GM19351 (cell line): ENCODE data around the gene HMGCLL1.

Experiments
- ATAC-seq: cut with Tn5 transposase; IDR thresholded peaks from one replicate; pipeline ENCODE4 v1.9.1; 2021; ENCODE audit warnings: mild to moderate bottlenecking, moderate library complexity; ENCODE audit not compliant: unreplicated experiment

Gene HMGCLL1

DNA sequence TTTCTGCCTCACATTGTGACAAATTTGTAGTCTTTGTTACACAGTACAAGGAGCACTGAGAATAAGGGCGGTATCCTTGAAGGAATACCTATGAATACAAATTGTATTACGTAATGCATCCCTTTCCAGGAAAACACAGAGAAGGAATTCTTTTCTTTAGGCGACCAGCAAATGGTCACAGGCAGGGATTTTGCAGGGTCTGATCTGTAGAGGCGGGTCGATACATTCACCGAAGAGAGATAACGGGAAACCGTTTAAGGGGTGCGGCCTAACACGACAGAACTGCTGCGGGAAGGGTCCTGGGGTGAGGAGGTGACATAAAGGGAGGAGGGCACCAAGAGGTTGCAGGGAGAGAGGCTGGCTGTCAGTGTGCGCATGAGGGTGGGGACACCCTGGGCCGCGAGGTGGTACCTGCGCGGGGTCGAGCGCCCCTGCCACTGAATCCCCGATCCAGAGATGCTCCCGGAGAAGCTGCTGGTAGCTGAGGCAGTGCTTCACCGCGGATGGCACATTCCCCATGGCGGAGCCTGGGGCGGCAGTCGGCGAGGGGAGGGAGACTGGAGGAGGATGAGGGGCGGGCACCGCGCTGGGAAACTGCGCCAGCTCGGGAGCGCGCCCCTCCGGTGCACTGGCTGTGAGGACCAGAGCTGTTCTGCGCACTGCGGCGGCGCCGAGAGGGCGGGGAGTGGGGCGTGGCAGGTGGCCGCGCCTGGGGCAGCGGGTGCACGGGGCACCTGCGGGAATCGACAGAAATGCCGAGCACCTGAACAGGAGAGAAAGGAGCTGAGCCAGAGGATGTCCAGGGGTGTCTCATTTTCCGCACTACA, at the start of gene HMGCLL1:
Gene HMGCLL1 (minus strand): TSS at position 656 of the 827 bp plus-strand sequence. CDS start 137 bp downstream, at position 519.
- ATAC-seq = no peak

DNA sequence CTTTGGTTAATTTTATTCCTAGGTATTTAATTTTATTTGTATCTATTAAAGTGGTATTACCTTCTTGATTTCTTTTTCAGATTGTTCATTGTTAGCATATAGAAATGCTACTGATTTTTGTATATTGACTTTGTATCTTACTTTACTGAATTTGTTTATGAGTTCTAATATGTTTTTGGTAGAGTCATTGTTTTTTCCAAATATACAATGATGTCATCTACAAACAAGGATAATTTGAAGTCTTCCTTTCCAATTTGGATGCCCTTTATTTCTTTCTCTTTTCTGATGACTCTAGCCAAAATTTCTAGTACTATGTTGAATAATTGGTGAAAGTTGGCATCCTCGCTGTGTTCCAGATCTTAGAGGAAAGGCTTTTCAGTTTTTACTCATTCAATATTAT, 43.0 kb upstream of the HMGCLL1 start:
- ATAC-seq = no peak

- ATAC-seq = no peak
Observed at GRCh38 chr6:55621244-55621643, 42.3 kb upstream of the HMGCLL1 start.

GRCh38 chr6:55617272-55617671, 38.3 kb upstream of the HMGCLL1 start:
- peak; percentile 81 for ATAC-seq

- ATAC-seq = no peak
Observed at GRCh38 chr6:55604021-55604420, 25.0 kb upstream of the HMGCLL1 start.

- no peak for ATAC-seq
Observed at GRCh38 chr6:55601120-55601519, 22.1 kb upstream of the HMGCLL1 start.

DNA sequence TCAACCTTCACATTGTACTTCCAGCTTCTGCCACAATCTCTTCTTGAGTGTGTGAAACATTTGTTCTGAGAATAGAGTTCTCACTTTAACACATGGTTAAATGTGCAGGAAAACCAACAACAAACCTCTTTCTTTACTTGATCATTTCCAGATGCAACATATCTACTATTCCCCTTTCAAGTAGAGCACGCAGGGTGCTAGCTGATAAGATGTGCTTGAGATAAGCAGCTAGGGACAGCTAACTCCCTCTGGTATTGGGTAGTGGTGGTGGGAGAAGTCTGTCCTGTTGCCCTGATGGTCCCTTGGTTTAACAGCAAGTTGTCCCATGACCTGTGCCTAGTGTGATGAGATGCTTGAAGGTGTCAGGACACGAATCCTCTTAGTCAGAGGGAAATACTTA, 15.4 kb upstream of the HMGCLL1 start:
- ATAC-seq = no peak

GRCh38 chr6:55584654-55585354, 5.8 kb upstream of the HMGCLL1 start:
- ATAC-seq = no peak

GRCh38 chr6:55576811-55577210, 2.2 kb downstream of the HMGCLL1 start:
- no peak for ATAC-seq

DNA sequence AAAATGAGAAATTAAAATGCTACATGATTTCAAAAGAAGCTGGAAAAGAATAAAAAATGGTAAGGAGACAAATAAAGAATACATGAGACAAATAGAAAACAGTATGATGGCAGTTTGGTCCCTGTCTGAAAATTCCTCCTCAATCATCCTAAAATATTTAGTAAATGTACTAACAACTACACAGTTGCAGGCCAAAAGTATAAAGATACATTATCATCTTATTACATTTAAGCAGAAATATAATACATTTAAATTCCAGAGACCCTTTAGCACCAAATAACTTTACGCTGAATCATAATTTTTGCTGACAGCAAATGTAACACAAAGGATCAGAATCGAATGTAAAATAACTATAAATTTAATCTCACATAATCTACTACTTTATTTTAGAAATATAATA, 4.4 kb downstream of the HMGCLL1 start:
- no peak for ATAC-seq

- no peak for ATAC-seq
Observed at GRCh38 chr6:55569638-55570037, 9.4 kb downstream of the HMGCLL1 start.

DNA sequence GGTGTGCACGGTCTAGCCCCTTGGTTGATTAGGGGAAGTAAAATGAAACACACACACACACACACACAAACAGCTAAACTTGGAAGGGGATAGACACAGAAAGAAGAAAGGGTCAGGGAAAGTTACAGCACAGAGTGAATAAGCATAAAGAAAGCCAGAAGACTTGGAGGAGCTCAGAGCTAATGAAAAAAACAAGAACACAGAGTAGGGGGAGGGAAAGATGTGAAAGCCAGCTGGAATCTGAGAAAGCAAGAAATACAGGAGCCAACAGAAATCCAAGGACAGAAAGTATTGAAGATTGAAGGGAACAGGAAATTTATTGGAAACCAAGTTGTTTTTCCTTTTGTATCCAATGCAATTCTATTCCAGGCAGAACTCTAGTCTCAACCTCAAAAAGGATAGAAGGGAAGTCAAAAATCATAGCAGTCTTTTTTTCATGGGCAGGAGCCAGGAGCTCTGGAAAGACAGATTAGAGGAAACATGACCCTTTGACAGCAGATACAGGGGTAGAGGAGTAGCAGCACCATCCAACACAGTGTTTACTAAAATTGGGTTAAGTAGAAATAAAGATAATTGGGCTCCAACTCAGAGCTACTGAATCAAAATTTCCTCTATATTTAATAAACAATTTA, 10.1 kb downstream of the HMGCLL1 start:
- no peak for ATAC-seq

DNA sequence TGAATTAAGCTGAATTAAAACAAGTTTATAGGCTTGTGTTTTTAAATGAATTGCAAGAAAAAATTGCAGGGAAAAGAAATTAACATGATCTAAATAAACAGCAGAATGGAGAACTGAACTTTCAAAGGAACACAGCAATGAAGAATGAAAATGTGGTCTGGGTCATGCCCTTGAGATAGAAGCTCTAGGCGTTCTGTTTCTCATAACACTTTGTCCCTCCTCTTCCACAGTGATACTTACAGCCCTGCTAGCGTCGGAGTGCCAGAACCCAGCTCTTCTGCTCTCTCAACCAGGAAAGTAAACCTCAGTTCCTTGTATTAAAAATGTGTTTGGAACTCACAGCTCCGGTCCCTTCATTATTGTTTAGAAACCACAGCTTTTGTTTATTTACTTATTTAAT, 11.4 kb downstream of the HMGCLL1 start:
- no peak for ATAC-seq

GRCh38 chr6:55566036-55566710, 12.8 kb downstream of the HMGCLL1 start:
- no peak for ATAC-seq

DNA sequence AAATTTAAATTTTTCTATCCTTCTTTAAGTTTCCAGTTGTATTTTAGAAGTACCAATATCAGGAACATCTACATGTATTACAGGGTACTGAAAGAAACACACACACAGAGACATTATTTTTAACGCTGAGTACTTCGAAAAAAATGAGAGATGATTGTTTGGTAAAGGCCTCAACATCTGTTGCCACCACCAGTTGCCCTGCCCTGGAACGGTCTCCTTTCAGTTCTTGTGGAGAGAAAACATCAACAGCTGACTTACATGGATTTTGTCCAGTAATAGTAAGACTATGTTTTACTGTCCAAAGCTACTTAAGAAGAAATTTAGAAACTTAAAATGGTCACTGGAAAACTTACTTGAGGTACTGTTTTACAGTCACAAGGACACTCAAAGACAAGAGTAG, 16.7 kb downstream of the HMGCLL1 start:
- ATAC-seq = no peak

DNA sequence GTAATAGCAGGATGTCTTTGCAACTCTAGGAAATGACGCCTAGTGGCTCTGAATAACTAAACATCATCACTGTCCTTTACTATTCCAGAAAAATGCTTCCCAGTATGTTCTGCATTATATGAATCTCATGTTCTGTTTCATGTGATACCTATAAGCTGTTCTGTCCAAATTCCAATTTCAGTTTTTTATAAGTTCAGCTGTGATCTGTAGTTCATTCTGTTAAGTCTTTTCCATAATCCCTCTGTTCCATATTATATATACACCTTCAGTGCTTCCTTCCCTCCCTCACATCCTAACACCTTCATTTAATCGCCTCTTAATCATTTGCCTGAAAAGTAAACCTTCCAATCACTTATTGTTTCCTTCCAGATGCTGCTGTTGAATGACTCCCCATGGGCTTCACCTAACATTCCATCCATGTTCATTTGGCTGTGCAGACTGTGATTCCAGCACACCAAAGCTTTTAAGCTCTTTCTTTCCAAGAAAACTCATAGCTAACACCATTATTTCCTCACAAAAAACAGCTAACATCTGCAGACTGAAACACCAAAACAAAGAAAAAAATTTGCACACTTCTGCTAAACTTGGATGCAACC, 18.6 kb downstream of the HMGCLL1 start:
- ATAC-seq = no peak

- ATAC-seq = no peak
Observed at GRCh38 chr6:55557146-55557545, 21.8 kb downstream of the HMGCLL1 start.

DNA sequence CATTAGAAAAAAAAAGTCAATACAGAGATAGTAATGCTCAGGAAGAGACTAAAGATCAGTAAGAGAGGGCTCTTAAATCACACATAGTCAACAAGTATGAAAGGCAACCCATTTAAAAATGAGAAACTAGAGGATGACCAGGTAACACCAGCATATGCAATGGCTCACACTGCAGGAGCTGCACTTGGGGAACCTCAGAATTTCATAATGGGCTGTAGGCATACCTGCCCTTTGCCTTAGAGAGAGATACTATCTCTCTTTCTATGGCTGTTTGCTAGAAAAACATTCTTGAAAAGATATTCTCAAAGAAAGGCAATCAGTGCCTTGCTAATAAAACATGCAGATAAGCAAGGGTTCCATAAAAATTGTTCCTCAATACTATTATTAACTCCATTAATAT, 33.2 kb downstream of the HMGCLL1 start:
- no peak for ATAC-seq

- ATAC-seq = no peak
Observed at GRCh38 chr6:55543633-55544309, 35.2 kb downstream of the HMGCLL1 start.

DNA sequence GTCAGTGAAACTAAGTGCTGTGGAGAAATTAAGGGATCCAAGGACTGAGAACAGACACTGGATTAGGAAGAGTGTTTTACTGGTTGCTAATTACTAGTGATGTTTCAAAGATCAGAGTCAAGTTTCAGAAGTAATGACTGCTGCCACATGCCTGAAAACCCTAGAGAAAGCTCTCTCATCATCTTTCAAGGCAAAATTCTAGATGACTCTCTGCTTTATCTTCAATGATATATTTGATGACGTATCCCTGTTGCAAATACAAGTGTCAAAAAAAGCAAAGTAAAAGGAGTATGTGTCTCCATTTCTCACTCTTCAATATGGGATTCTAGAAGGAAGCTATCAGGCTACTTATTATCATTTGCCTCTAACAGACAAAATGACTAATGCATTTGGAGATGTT, 38.0 kb downstream of the HMGCLL1 start:
- no peak for ATAC-seq
